ENCODE results near the gene ITPR2.

ITPR2 gene

GRCh38 chr12:26425587-26426260, 407.3 kb downstream of the ITPR2 start:
- no peak for DNase-seq (ENCODE audit: low read depth in 2 of 3, low spot score in 2 of 3)

GRCh38 chr12:26422839-26423398, 410.1 kb downstream of the ITPR2 start:
- no peak for DNase-seq (ENCODE audit: low read depth in 2 of 3, low spot score in 2 of 3)

DNA sequence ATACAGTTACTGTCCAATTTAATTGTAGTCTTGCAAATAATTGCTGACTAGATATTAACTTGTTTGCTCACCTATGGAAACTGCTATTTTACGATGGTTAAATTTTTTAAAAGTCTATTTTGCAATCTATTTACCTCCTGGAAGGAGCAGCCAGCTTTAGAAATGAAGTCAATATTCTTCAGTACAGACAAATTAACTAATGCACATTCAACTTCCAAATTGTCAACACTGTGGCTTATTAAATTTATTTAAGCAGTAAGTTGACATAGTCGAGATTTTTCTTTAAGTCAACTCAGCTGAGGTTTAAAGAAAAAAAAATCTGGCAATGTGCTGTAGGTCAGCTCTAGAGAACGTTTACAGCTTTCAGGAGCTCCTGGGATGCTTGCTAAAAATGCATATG, 416.4 kb downstream of the ITPR2 start:
- DNase-seq (ENCODE audit: low read depth in 2 of 3, low spot score in 2 of 3): no peak

DNA sequence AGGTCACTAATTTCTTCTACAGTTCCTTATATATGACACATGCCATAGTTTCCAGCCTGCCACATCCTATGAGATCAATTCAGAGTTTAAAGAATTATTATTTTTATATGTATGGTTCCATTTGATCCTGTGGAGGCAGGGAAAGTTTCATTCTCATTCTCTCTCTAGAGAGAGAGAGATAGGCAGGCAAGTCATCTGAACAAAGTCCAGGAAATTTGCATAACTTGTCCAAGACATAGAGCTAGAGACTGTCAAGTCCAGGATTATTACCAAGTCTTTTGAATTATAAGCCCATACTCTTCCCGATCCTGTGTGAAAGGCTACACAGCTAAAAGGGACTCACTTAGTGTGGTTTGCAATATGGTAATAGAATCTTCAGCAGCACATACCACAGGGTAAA, 422.3 kb downstream of the ITPR2 start:
- DNase-seq (ENCODE audit: low read depth in 2 of 3, low spot score in 2 of 3): no peak

DNA sequence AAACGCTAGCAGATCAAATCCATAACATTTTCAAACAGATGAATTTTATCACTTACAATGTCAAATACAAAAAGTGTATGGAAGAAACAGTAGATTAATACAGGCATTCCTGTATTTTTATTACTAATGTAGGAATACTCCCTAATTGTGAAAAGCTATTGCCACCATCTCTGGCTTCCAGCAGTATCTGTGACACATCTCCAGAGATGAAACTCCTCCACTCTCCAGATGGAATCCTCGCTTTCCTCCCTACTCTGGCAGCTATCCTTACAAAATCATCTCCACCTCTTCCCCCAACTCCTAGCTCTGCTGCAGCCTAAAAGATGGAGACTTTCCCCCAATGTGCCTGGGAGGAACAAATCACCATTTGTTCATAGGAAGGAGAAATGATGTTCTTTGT, 426.2 kb downstream of the ITPR2 start:
- no peak for DNase-seq (ENCODE audit: low read depth in 2 of 3, low spot score in 2 of 3)

GRCh38 chr12:26406391-26406790, 426.6 kb downstream of the ITPR2 start:
- no peak for DNase-seq (ENCODE audit: low read depth in 2 of 3, low spot score in 2 of 3)

DNA sequence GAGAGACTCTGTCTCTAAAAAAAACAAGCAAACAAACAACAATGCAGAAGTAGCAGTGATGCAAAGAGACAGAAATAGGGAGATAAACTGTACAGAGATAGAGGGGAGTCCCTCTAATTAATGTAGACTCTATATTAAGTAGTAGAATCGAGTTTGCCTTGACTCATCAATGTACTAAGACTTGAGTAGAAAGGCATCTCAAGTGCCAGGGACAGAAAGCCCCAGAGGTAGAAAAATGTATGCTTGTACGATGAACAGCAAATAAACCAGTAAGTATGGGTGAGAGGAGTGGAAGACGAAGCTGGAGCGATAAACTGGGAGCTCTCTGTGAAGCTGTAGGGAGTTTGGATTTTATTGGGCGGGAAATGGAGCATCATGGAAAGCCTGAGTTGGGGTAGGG, 429.4 kb downstream of the ITPR2 start:
- no peak for DNase-seq (ENCODE audit: low read depth in 2 of 3, low spot score in 2 of 3)

DNA sequence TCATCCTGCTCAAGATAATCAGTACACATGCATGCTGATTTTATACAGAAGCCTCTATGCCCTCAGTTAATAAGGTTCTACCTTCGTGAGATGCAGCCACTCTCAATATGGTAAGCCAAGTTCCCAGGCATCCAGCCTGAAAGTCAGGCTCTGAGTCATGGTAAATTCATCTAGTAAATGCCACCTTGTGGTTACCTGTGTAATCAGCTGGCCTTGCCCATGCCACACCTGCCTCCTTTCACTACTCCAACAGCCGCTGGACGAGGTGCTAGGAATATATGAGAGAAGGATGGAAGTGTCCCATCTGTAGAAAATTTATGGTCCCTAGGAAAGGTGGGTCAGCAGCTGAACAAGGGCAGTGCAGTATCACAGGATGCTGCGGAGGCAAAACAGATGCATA, 430.3 kb downstream of the ITPR2 start:
- no peak for DNase-seq (ENCODE audit: low read depth in 2 of 3, low spot score in 2 of 3)

- DNase-seq (ENCODE audit: low read depth in 2 of 3, low spot score in 2 of 3): no peak
These were observed 431.1 kb downstream of the ITPR2 start for GRCh38 chr12:26401874-26402273.

- no peak for DNase-seq (ENCODE audit: low read depth in 2 of 3, low spot score in 2 of 3)
These were observed 432.4 kb downstream of the ITPR2 start for GRCh38 chr12:26400627-26401026.

- no peak for DNase-seq (ENCODE audit: low read depth in 2 of 3, low spot score in 2 of 3)
These were observed 433.6 kb downstream of the ITPR2 start for GRCh38 chr12:26399381-26399780.

- no peak for DNase-seq (ENCODE audit: low read depth in 2 of 3, low spot score in 2 of 3)
These were observed 436.6 kb downstream of the ITPR2 start for GRCh38 chr12:26396402-26396801.

DNA sequence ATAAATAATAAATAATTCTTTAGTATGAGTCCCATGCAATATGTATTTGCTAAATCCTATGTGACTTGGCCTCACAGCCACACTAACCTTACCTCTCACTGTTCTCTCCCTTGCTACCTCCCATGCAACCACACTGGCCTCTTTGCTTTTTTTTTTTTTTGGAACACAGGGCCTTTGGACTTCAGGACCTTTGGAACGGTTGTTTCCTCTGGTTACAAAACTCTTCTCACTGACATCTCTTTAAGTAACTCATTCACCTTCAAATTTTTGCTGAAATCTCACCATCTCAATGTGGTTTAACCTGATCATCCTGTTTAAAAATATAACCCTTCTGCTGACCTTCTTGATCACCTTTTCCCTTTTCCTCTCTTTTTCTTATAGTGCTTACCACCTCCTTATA, 443.7 kb downstream of the ITPR2 start:
- no peak for DNase-seq (ENCODE audit: low read depth in 2 of 3, low spot score in 2 of 3)

- no peak for DNase-seq (ENCODE audit: low read depth in 2 of 3, low spot score in 2 of 3)
These were observed 448.5 kb downstream of the ITPR2 start for GRCh38 chr12:26384536-26384935.

DNA sequence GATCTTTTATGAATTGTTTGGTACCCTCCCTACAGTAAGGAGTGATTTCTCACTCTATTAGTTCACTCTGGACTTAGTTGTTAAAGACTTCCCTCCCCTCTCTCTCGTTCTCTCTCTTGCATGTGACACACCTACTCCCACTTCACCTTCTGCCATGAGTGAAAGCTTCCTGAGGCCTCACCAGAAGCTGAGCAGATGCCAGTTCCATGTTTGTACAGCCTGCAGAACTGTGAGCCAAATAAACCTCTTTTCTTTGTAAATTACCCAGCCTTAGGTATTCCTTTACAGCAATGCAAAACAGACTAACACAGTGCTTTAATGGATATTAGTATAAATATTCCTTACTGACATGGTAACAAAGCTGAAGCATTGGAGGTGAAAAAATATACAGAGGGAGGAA, 450.0 kb downstream of the ITPR2 start:
- no peak for DNase-seq (ENCODE audit: low read depth in 2 of 3, low spot score in 2 of 3)

DNA sequence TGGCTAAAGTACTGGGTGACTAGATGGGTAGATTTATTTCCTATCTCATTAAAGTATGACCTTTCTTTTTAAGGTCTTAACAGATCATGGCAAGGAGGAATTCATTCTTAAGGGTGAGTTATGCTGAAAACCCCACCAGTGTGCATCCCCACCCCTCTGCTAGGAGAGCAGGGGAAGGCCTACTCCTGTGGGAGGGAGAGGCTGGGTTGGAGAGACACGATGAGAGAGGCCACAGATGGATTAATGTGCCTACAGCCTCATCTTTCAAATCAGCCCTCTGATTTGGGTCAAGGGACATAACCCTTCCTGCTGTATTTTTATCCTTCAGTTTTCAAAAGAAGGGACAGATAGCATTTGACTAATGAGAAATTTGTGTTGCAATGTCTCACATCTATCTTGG, 452.1 kb downstream of the ITPR2 start:
- DNase-seq (ENCODE audit: low read depth in 2 of 3, low spot score in 2 of 3): no peak

- DNase-seq (ENCODE audit: low read depth in 2 of 3, low spot score in 2 of 3): no peak
These were observed 453.1 kb downstream of the ITPR2 start for GRCh38 chr12:26379777-26380467.

GRCh38 chr12:26378711-26379110, 454.3 kb downstream of the ITPR2 start:
- DNase-seq (ENCODE audit: low read depth in 2 of 3, low spot score in 2 of 3): no peak

GRCh38 chr12:26374934-26375680, 457.9 kb downstream of the ITPR2 start:
- DNase-seq (ENCODE audit: low read depth in 2 of 3, low spot score in 2 of 3): no peak

DNA sequence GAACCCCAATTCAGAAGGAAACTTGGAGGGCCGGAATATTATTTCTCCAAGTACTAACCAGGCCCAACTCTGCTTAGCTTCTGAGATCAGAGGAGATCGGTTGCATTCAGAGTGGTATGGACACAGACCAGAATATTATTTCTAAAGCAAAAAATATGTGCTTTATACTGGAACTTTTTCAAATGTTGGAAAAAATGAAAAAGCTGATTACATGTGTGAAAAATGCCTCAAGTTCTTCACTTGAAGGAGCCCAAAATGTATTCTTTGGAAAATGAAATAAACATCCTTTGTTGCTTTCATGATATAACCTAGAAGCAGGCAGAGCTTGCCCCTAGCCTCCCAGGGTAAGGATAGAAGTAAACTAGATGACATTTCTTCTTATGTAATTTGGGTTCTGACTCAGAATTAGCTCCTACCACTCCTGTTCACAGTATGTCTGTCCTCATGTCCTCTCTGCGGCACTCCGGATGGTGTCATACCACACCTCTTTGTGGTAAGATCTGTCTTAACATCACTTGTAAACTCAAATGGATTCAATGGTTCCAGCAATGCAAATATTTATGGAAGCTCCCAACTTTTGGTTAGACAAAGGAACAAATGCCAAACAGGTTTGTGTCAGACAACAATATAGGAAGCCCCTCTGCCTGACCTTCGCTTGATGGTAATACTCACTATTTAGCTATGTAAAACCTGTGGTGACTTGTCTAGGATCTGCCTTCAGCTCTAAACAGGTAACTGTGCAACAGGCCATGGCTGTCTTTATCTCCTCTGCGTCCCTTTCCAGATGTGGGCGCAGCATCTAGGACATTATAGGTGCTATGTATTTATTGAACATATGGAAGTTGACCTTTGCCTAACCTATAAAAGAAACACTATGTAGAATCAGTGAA, 459.1 kb downstream of the ITPR2 start:
- DNase-seq (ENCODE audit: low read depth in 2 of 3, low spot score in 2 of 3): no peak

DNA sequence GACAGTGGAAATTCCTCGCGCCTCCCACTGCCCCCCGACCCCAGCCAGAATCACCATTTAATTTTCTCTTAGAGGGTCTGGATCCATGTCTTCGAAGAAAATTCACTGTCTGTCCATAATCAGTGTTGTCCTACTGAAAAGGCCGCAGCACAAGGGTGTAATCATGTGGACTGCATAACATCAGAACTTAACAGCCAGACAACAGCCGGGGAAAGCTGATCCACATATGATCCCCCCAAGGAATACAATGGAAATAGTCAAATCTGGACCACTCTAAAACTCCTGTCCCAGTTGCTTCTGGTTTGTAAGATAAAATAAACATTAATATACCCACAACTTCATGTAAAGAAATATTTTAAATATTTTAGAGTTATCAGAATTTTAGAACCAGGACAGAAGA, 460.1 kb downstream of the ITPR2 start:
- no peak for DNase-seq (ENCODE audit: low read depth in 2 of 3, low spot score in 2 of 3)
